ENCODE results near the gene AQR. TPM values are rescaled to one million over a fixed set of nuclear protein-coding genes. Genes with fewer than 3 reads are reported as not detected.

Gene AQR
- total RNA-seq, 1 experiment from 2014 or later, result 30.7 TPM

DNA sequence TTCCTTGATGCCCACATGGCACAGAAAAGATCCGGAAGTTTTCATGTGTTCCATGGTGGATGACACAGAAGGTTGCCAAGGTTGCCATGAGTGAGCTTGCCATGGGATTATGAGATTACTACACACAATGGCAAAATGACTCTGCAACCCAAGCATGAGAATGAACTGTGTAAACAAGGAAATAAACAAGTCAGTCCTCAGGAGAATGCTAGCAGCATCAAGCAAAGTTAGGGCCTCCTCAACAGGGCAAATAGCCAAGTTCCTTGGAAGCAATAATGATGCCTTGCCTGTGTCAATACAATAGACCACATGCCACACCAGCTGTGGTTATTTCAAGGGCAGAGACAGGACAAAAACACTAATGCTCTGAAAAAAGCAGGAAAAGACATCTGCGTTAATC is 41.8 kb downstream of the AQR start:
- Histone ChIP-seq H3K9me3 (ENCODE audit: control insufficient read depth in 1 of 2, insufficient read depth in 1 of 2, low read depth in 1 of 2, low read length in 2 of 2) (no peaks in the 10 kb centered on the region), H2AFZ (ENCODE audit: low read depth, low read length, poor library complexity, severe bottlenecking) (no peak overlapping the region), H3K4me2 (ENCODE audit: low read length) (no peak overlapping the region), H3K27me3 (ENCODE audit: insufficient read depth, low read length) (no peaks in the 10 kb centered on the region), H3K9me2 (ENCODE audit: insufficient read depth) (no peaks in the 10 kb centered on the region), H3K36me3 (ENCODE audit: control insufficient read depth in 1 of 2, insufficient read depth in 2 of 2, low read length in 2 of 2) (peaks cover 21 to 22% of the 10 kb centered on the region in 2 experiments; a peak in 3 of 4 replicates), H3K27ac (ENCODE audit: low read depth, low read length) (no peak overlapping the region), H3K9ac (ENCODE audit: low read length) (no peak overlapping the region), H4K20me1 (ENCODE audit: insufficient read depth) (no peaks in the 10 kb centered on the region), H3K4me1 (ENCODE audit: control insufficient read depth in 1 of 2, insufficient read depth in 2 of 2, low read length in 2 of 2) (no peaks in the 10 kb centered on the region), H3K4me3 (replicated peaks in 1 of 2; ENCODE audit: low read depth in 1 of 2, low read length in 2 of 2) (no peak overlapping the region), H3K79me2 (ENCODE audit: insufficient read depth, low read length) (no peaks in the 10 kb centered on the region)
- CTCF ChIA-PET, result interaction anchor here (1.2 kb wide), 1 partner anchor 219 kb away, joined by 4 read pairs; no protein-coding TSS in a partner anchor
- TF ChIP-seq SRF (IDR thresholded peaks at IDR 0.05; ENCODE audit: low read depth), result no peak
- DNase-seq (ENCODE audit: low read depth, low spot score) (no peak), ATAC-seq (no peak)
- no TSS peak for BruUV-seq (replicated peaks)
- RAD21 ChIA-PET (ENCODE audit: low non-redundant PET in 1 of 2, low total read pairs in 2 of 2, uncharacterized antibody in 2 of 2, unreplicated experiment in 2 of 2), result no interaction called here
- POLR2A ChIA-PET, result no interaction called here
- intact Hi-C loops (cut with micrococcal nuclease), result no loop called here

DNA sequence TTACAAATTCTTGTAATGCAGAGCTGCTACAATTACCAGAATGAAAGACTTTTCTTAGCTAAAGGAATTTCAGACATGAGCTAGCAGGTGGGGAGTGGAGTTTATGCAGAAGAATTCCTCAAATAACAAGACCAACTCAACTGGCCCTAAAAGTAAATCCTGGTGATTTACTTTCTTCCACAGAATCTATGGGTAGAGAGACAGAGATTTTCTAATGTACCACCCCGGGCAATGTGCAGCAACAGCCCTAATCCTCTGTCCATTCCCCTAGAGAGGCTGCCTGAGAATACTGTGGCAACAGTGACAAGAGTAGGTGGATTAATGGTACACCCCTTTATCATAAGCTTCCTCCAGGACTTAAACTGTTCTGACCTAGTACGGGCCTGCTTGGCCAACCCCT is 55.2 kb downstream of the AQR start:
- intact Hi-C loops (cut with micrococcal nuclease), result no loop called here
- H3K9ac ChIP-seq (ENCODE audit: low read length), result no peak overlapping the region
- peaks cover 54 to 58% of the 10 kb centered on the region in 2 experiments for H3K36me3 ChIP-seq (ENCODE audit: control insufficient read depth in 1 of 2, insufficient read depth in 2 of 2, low read length in 2 of 2)
- no peak overlapping the region for H3K4me2 ChIP-seq (ENCODE audit: low read length)
- no peaks in the 10 kb centered on the region for H3K27me3 ChIP-seq (ENCODE audit: insufficient read depth, low read length)
- H3K4me3 ChIP-seq (replicated peaks in 1 of 2; ENCODE audit: low read depth in 1 of 2, low read length in 2 of 2), result no peak overlapping the region
- ATAC-seq, result no peak
- H3K79me2 ChIP-seq (ENCODE audit: insufficient read depth, low read length), result no peaks in the 10 kb centered on the region
- no peaks in the 10 kb centered on the region for H3K9me2 ChIP-seq (ENCODE audit: insufficient read depth)
- no peaks in the 10 kb centered on the region; a peak in 1 of 4 replicates for H3K9me3 ChIP-seq (ENCODE audit: control insufficient read depth in 1 of 2, insufficient read depth in 1 of 2, low read depth in 1 of 2, low read length in 2 of 2)
- no peaks in the 10 kb centered on the region for H4K20me1 ChIP-seq (ENCODE audit: insufficient read depth)
- POLR2A ChIA-PET, result no interaction called here
- BruUV-seq (replicated peaks), result no TSS peak
- H2AFZ ChIP-seq (ENCODE audit: low read depth, low read length, poor library complexity, severe bottlenecking), result no peak overlapping the region
- H3K4me1 ChIP-seq (ENCODE audit: control insufficient read depth in 1 of 2, insufficient read depth in 2 of 2, low read length in 2 of 2), result no peaks in the 10 kb centered on the region
- TF ChIP-seq EGR1 (IDR thresholded peaks at IDR 0.05; ENCODE audit: low read depth) (no peak), RAD21 (IDR thresholded peaks at IDR 0.05; ENCODE audit: low read depth) (no peak)
- no peak overlapping the region for H3K27ac ChIP-seq (ENCODE audit: low read depth, low read length)
- CTCF ChIA-PET, result no interaction called here
- RAD21 ChIA-PET (ENCODE audit: low non-redundant PET in 1 of 2, low total read pairs in 2 of 2, uncharacterized antibody in 2 of 2, unreplicated experiment in 2 of 2), result no interaction called here
- DNase-seq (ENCODE audit: low read depth, low spot score), result no peak

DNA sequence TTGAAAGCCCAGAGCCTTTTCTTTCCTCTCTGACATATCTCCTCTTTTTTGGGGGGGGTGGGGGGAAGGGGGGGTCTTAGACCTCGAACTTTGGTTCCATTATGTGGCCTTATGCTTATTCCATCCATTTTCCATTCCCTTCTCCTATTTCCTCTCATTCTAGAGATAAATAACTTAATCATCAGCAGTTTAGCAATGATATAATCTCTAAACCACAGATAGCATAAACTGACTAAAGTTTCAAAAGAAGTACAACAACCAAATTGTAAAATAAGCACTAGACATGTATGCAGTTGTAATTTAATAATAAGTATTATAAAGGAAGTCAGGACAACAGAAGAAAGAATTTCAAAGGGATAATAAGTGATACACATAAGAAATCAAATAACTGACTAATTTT is 64.5 kb downstream of the AQR start:
- Histone ChIP-seq H3K4me2 (ENCODE audit: low read length) (no peak overlapping the region), H3K9ac (ENCODE audit: low read length) (no peak overlapping the region), H3K79me2 (ENCODE audit: insufficient read depth, low read length) (no peaks in the 10 kb centered on the region), H3K36me3 (ENCODE audit: control insufficient read depth in 1 of 2, insufficient read depth in 2 of 2, low read length in 2 of 2) (peaks cover 23 to 26% of the 10 kb centered on the region in 2 experiments), H3K9me2 (ENCODE audit: insufficient read depth) (no peaks in the 10 kb centered on the region), H3K4me3 (replicated peaks in 1 of 2; ENCODE audit: low read depth in 1 of 2, low read length in 2 of 2) (no peak overlapping the region), H3K4me1 (ENCODE audit: control insufficient read depth in 1 of 2, insufficient read depth in 2 of 2, low read length in 2 of 2) (no peaks in the 10 kb centered on the region), H4K20me1 (ENCODE audit: insufficient read depth) (no peaks in the 10 kb centered on the region), H3K27ac (ENCODE audit: low read depth, low read length) (no peak overlapping the region), H3K27me3 (ENCODE audit: insufficient read depth, low read length) (no peaks in the 10 kb centered on the region), H3K9me3 (ENCODE audit: control insufficient read depth in 1 of 2, insufficient read depth in 1 of 2, low read depth in 1 of 2, low read length in 2 of 2) (no peaks in the 10 kb centered on the region), H2AFZ (ENCODE audit: low read depth, low read length, poor library complexity, severe bottlenecking) (no peak overlapping the region)
- POLR2A ChIA-PET, result no interaction called here
- RAD21 ChIA-PET (ENCODE audit: low non-redundant PET in 1 of 2, low total read pairs in 2 of 2, uncharacterized antibody in 2 of 2, unreplicated experiment in 2 of 2), result no interaction called here
- CTCF ChIA-PET, result no interaction called here
- no TSS peak for BruUV-seq (replicated peaks)
- no peak for DNase-seq (ENCODE audit: low read depth, low spot score)
- no peak for ATAC-seq
- intact Hi-C loops (cut with micrococcal nuclease), result no loop called here
- TF ChIP-seq RAD21 (IDR thresholded peaks at IDR 0.05; ENCODE audit: low read depth) (no peak), CBX3 (IDR thresholded peaks at IDR 0.05; ENCODE audit: low read depth) (no peak), SP1 (IDR thresholded peaks at IDR 0.05; ENCODE audit: low read depth) (no peak), ELF1 (IDR thresholded peaks at IDR 0.05; ENCODE audit: borderline replicate concordance, low read depth) (no peak), TCF7L2 (IDR thresholded peaks at IDR 0.05; ENCODE audit: borderline replicate concordance, extremely low read depth, insufficient read depth, insufficient read length) (no peak)
- TF ChIP-seq, protein P1, sequence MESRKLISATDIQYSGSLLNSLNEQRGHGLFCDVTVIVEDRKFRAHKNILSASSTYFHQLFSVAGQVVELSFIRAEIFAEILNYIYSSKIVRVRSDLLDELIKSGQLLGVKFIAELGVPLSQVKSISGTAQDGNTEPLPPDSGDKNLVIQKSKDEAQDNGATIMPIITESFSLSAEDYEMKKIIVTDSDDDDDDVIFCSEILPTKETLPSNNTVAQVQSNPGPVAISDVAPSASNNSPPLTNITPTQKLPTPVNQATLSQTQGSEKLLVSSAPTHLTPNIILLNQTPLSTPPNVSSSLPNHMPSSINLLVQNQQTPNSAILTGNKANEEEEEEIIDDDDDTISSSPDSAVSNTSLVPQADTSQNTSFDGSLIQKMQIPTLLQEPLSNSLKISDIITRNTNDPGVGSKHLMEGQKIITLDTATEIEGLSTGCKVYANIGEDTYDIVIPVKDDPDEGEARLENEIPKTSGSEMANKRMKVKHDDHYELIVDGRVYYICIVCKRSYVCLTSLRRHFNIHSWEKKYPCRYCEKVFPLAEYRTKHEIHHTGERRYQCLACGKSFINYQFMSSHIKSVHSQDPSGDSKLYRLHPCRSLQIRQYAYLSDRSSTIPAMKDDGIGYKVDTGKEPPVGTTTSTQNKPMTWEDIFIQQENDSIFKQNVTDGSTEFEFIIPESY (IDR thresholded peaks at IDR 0.05; ENCODE audit: extremely low read depth, insufficient replicate concordance, low read length), result no peak
- TF ChIP-seq, protein P2, sequence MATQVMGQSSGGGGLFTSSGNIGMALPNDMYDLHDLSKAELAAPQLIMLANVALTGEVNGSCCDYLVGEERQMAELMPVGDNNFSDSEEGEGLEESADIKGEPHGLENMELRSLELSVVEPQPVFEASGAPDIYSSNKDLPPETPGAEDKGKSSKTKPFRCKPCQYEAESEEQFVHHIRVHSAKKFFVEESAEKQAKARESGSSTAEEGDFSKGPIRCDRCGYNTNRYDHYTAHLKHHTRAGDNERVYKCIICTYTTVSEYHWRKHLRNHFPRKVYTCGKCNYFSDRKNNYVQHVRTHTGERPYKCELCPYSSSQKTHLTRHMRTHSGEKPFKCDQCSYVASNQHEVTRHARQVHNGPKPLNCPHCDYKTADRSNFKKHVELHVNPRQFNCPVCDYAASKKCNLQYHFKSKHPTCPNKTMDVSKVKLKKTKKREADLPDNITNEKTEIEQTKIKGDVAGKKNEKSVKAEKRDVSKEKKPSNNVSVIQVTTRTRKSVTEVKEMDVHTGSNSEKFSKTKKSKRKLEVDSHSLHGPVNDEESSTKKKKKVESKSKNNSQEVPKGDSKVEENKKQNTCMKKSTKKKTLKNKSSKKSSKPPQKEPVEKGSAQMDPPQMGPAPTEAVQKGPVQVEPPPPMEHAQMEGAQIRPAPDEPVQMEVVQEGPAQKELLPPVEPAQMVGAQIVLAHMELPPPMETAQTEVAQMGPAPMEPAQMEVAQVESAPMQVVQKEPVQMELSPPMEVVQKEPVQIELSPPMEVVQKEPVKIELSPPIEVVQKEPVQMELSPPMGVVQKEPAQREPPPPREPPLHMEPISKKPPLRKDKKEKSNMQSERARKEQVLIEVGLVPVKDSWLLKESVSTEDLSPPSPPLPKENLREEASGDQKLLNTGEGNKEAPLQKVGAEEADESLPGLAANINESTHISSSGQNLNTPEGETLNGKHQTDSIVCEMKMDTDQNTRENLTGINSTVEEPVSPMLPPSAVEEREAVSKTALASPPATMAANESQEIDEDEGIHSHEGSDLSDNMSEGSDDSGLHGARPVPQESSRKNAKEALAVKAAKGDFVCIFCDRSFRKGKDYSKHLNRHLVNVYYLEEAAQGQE (IDR thresholded peaks at IDR 0.05; ENCODE audit: low read depth), result no peak
